IMR-90 (cell line): Measurements from ENCODE around the gene TREH. TPM values are rescaled to one million over a fixed set of nuclear protein-coding genes. Genes with fewer than 3 reads are reported as not detected.
"Not testable (repeated sequence)": the region's sequence is repeated elsewhere in the genome, so short reads cannot be mapped to it uniquely, and the experiment has no call there.

Experiments used
- ATAC-seq: fragments of 200-7000 bp; cut with Tn5 transposase; 2 replicates; pipeline ENCODE4 v1.9.1; 2020; ENCODE audit warnings: low read depth, mild to moderate bottlenecking, moderate library complexity
- BruUV-seq: library from RNA; stranded (reverse); fragments of 400-500 nt; replicated peaks from 2 replicates; lab custom pipeline; 2021; lab: Mats Ljungman, UMichigan
- CTCF ChIA-PET: fragments of 300-600 bp; formaldehyde crosslinking; extraction: SDS; loops from one replicate; lab custom pipeline; 2021; ENCODE audit warnings: antibody characterized with exemption; lab: Yijun Ruan, JAX
- POLR2A ChIA-PET: fragments of 300-600 bp; sonication (Branson Sonifier 250); formaldehyde crosslinking; loops from one replicate; lab custom pipeline; 2022; ENCODE audit warnings: antibody characterized with exemption; ENCODE audit not compliant: unreplicated experiment; lab: Charles Lee
- DNase-seq: peaks from one replicate; pipeline ENCODE4 v3.0.0; 2013
- H2AFZ ChIP-seq: replicated peaks from 2 replicates; pipeline ENCODE3; 2013; ENCODE audit warnings: low read length, mild to moderate bottlenecking; ENCODE audit not compliant: poor library complexity
- H2AK5ac ChIP-seq: 2 replicates; pipeline ENCODE4 v1.6.1; 2013; ENCODE audit warnings: low read depth, low read length, inconsistent platforms
- H2AK9ac ChIP-seq: replicated peaks from 2 replicates; pipeline ENCODE3; 2013; ENCODE audit warnings: mild to moderate bottlenecking, low read depth, low read length, moderate library complexity; ENCODE audit not compliant: poor library complexity
- H2BK120ac ChIP-seq: 2 replicates; pipeline ENCODE4 v1.6.1; 2013; ENCODE audit warnings: low read depth, low read length, inconsistent platforms
- H2BK15ac ChIP-seq: 3 replicates; pipeline ENCODE4 v1.6.1; 2013; ENCODE audit warnings: low read depth, low read length, inconsistent platforms
- H2BK20ac ChIP-seq: 2 replicates; pipeline ENCODE4 v1.6.1; 2013; ENCODE audit warnings: low read depth, mild to moderate bottlenecking, inconsistent platforms, low read length, moderate library complexity
- H2BK5ac ChIP-seq: 2 replicates; pipeline ENCODE4 v1.6.1; 2013; ENCODE audit warnings: mild to moderate bottlenecking, low read depth, low read length, inconsistent platforms; ENCODE audit not compliant: poor library complexity, severe bottlenecking
- H3K14ac ChIP-seq: replicated peaks from 2 replicates; pipeline ENCODE4 v1.6.1; 2013; ENCODE audit warnings: low read depth, low read length, inconsistent platforms
- H3K18ac ChIP-seq: 2 replicates; pipeline ENCODE4 v1.6.1; 2013; ENCODE audit warnings: low read depth, low read length, control low read depth
- H3K23ac ChIP-seq: 2 replicates; pipeline ENCODE4 v1.6.1; 2013; ENCODE audit warnings: low read depth, low read length, inconsistent platforms
- H3K27ac ChIP-seq: 2 replicates; pipeline ENCODE4 v1.5.1; 2013; ENCODE audit warnings: mild to moderate bottlenecking, control low read depth, low read length; ENCODE audit not compliant: insufficient read depth
- H3K27me3 ChIP-seq: 2 replicates; pipeline ENCODE4 v1.6.1; 2013; ENCODE audit warnings: low read length; ENCODE audit not compliant: control insufficient read depth, insufficient read depth
- H3K36me3 ChIP-seq: 2 replicates; pipeline ENCODE4 v1.6.1; 2013; ENCODE audit warnings: low read length, mixed read lengths; ENCODE audit not compliant: control insufficient read depth, insufficient read depth
- H3K4ac ChIP-seq: 2 replicates; pipeline ENCODE4 v1.6.1; 2013; ENCODE audit warnings: low read depth, low read length, inconsistent platforms
- H3K4me1 ChIP-seq: 2 replicates; pipeline ENCODE4 v1.6.1; 2013; ENCODE audit warnings: low read length, mixed read lengths; ENCODE audit not compliant: control insufficient read depth, insufficient read depth
- H3K4me2 ChIP-seq: 2 replicates; pipeline ENCODE4 v1.6.1; 2013; ENCODE audit warnings: low read depth, mild to moderate bottlenecking, control low read depth, low read length, moderate library complexity
- H3K4me3 ChIP-seq: 2 replicates; pipeline ENCODE4 v1.5.1; 2013; ENCODE audit warnings: low read depth, mild to moderate bottlenecking, control low read depth, low read length, moderate library complexity; ENCODE audit not compliant: insufficient read depth
- H3K56ac ChIP-seq: 2 replicates; pipeline ENCODE4 v1.6.1; 2013; ENCODE audit warnings: low read length, inconsistent platforms; ENCODE audit not compliant: insufficient read depth; ENCODE audit errors: extremely low read depth
- H3K79me1 ChIP-seq, 2 experiments: 2 replicates each; pipeline ENCODE4 v1.6.1; 2013; ENCODE audit warnings: low read length in 2 of 2, inconsistent platforms in 1 of 2, low read depth in 1 of 2
- H3K9ac ChIP-seq: 2 replicates; pipeline ENCODE4 v1.6.1; 2013; ENCODE audit warnings: low read depth, low read length, control low read depth
- H3K9me1 ChIP-seq: 2 replicates; pipeline ENCODE4 v1.6.1; 2013; ENCODE audit warnings: low read length, inconsistent platforms; ENCODE audit not compliant: insufficient read depth
- H3K9me3 ChIP-seq: 2 replicates; pipeline ENCODE4 v1.6.1; 2013; ENCODE audit warnings: low read length; ENCODE audit not compliant: control insufficient read depth, insufficient read depth
- H4K20me1 ChIP-seq: 2 replicates; pipeline ENCODE4 v1.6.1; 2013; ENCODE audit warnings: low read length, inconsistent platforms; ENCODE audit not compliant: insufficient read depth
- H4K5ac ChIP-seq: 2 replicates; pipeline ENCODE4 v1.6.1; 2013; ENCODE audit warnings: mild to moderate bottlenecking, low read depth, low read length, control low read depth
- H4K8ac ChIP-seq, 2 experiments: 2 replicates each; pipeline ENCODE4 v1.6.1; 2013; ENCODE audit warnings: low read depth in 2 of 2, low read length in 2 of 2, control low read depth in 1 of 2, inconsistent platforms in 1 of 2
- H4K91ac ChIP-seq: 2 replicates; pipeline ENCODE4 v1.6.1; 2013; ENCODE audit warnings: low read depth, low read length, inconsistent platforms; ENCODE audit not compliant: insufficient read depth
- WGBS, 2 experiments: methylation state at CpG; one replicate each; pipeline versions ENCODE4 v1.1.5 to v1.1.7; 2013; ENCODE audit warnings: missing lambda C conversion rate in 2 of 2; ENCODE audit not compliant: insufficient read length in 1 of 2; ENCODE audit errors: extremely low coverage in 2 of 2; 5-methylcytosine and 5-hydroxymethylcytosine counted together
- dilution Hi-C: fragments of 300-500 bp; cut with HindIII; formaldehyde crosslinking; loops from one replicate; pipeline ENCODE4 v1.14.3; 2018; ENCODE audit warnings: low sequenced_read_pairs; ENCODE audit not compliant: unreplicated experiment
- in situ Hi-C: fragments of 300-500 bp; cut with MboI; formaldehyde crosslinking; loops from 3 replicates; pipeline ENCODE4 v1.14.3; 2019; ENCODE audit warnings: low sequenced_read_pairs, inconsistent platforms, mixed read lengths
- intact Hi-C: fragments of 100-400 bp; cut with micrococcal nuclease; formaldehyde crosslinking; loops from 2 replicates; pipeline ENCODE4 v1.10.0; 2022
- polyA plus RNA-seq, 3 experiments: library from polyadenylated mRNA; depleted of rRNA; stranded (reverse); fragments of >200 nt; gene quantifications; 2 replicates each; pipeline ENCODE4 v1.2.3, GENCODE V29; 2012; ENCODE audit warnings: low replicate concordance in 1 of 3
- total RNA-seq: library from RNA; depleted of rRNA; stranded (reverse); fragments of >200 nt; gene quantifications from 2 replicates; pipeline ENCODE4 v1.2.3, GENCODE V29; 2012

The TREH gene
- total and polyA plus RNA-seq, 2 of the 4 experiments (the other 2 are of a cell fraction) = not detected

- intact Hi-C loops, H3K23ac ChIP-seq, H3K56ac ChIP-seq, H3K18ac ChIP-seq, H2AK9ac ChIP-seq, H3K27me3 ChIP-seq, in situ Hi-C loops, H3K4ac ChIP-seq, CTCF ChIA-PET, H2BK5ac ChIP-seq, BruUV-seq, H3K4me2 ChIP-seq, H3K14ac ChIP-seq, H4K20me1 ChIP-seq, H3K36me3 ChIP-seq, H4K8ac ChIP-seq, H2AK5ac ChIP-seq, dilution Hi-C loops, ATAC-seq, H3K9ac ChIP-seq, H3K79me1 ChIP-seq, H2BK120ac ChIP-seq, POLR2A ChIA-PET, H3K4me3 ChIP-seq, H2BK15ac ChIP-seq, H3K9me3 ChIP-seq, H3K9me1 ChIP-seq, H2AFZ ChIP-seq, H4K5ac ChIP-seq, H3K4me1 ChIP-seq, H2BK20ac ChIP-seq, H3K27ac ChIP-seq, DNase-seq, H4K91ac ChIP-seq: not testable (repeated sequence)
- WGBS, 2 experiments = 100% methylated on average over 1 of the region's 6 CpGs; no CpG with 5 or more reads in 1 of the 2 experiments
Measured at GRCh38 chr11:118717221-118717620, 37.8 kb upstream of the TREH start.
